Psoas muscle (tissue), 8 donors: ENCODE measurements around the gene NXPE3. TPM values are rescaled to one million over a fixed set of nuclear protein-coding genes. Genes with fewer than 3 reads are reported as not detected.

Experiments
- ATAC-seq, 4 donors: fragments of 200-7000 bp; cut with Tn5 transposase; one replicate each; pipeline ENCODE4 v1.9.1; 2020; ENCODE audit warnings: moderate library complexity in 3 of 4, mild to moderate bottlenecking in 2 of 4
- DNase-seq, 2 donors: peaks; one replicate each; pipeline ENCODE4 v3.0.0-alpha.2; 2020
- H3K27ac ChIP-seq: fragments of 200-600 bp; one replicate; pipeline ENCODE4 v1.8.0; 2022
- H3K27me3 ChIP-seq, 3 donors: fragments of 200-600 bp in 1 of 3; one replicate each; pipeline versions ENCODE4 v1.6.1 to v1.8.0; 2013 to 2022; ENCODE audit warnings: low read length in 2 of 3, mild to moderate bottlenecking in 2 of 3, moderate library complexity in 1 of 3; ENCODE audit not compliant: insufficient read depth in 3 of 3
- H3K36me3 ChIP-seq, 2 donors: fragments of 200-600 bp in 1 of 2; one replicate each; pipeline versions ENCODE4 v1.6.1 to v1.8.0; 2013 to 2022; ENCODE audit warnings: low read depth in 1 of 2, mild to moderate bottlenecking in 1 of 2, moderate library complexity in 1 of 2; ENCODE audit not compliant: insufficient read depth in 1 of 2
- H3K4me1 ChIP-seq: fragments of 200-600 bp; one replicate; pipeline ENCODE4 v1.8.0; 2022
- H3K4me3 ChIP-seq: fragments of 200-600 bp; one replicate; pipeline ENCODE4 v1.8.0; 2022; ENCODE audit warnings: mild to moderate bottlenecking
- H3K9me3 ChIP-seq: fragments of 200-600 bp; one replicate; pipeline ENCODE4 v1.8.0; 2022
- CTCF ChIP-seq: fragments of 200-600 bp; IDR thresholded peaks from one replicate; pipeline ENCODE4 v1.8.0; 2022; ENCODE audit warnings: antibody characterized with exemption
- WGBS, 3 donors: extraction: QIAGEN DNeasy Blood & Tissue Kit; methylation state at CpG; one replicate each; pipeline versions ENCODE4 v1.1.6 to v1.1.7; 2013; 5-methylcytosine and 5-hydroxymethylcytosine counted together
- intact Hi-C, 2 donors: fragments of 100-400 bp; cut with DNase I; formaldehyde crosslinking; loops; one replicate each; pipeline versions ENCODE4 v1.11.0 to v1.14.2; 2022
- polyA plus RNA-seq, 3 donors: library from polyadenylated mRNA; stranded (reverse); fragments of 200-250 nt; gene quantifications; one replicate each; pipeline ENCODE4 v1.2.3, GENCODE V29; 2013
- total RNA-seq, 4 donors: library from RNA; stranded (reverse); fragmentation: NEBNext Ultra II Directional in 2 of 4; extraction: Animal tissue kit (Norgen Biotek cat#: 25700) in 2 of 4; gene quantifications; one replicate each; pipeline versions ENCODE4 v1.2.1 to v1.2.4, GENCODE V29; 2021 to 2023
- donor health status: healthy with polysubstance abuse.
- donor health status: DM: no; HTN: no; CAD: no; lungs with moderate emphysema.
- donor health status: Bipolar disorder and iron deficiency.
- donor health status: healthy.
- donor health status: DM: yes; HTN: yes; CAD: no.
- donor health status: DM: no; HTN: no; CAD: no.
- donor health status: DM: no; HTN: no; CAD: no.
- donor health status: DM: yes; HTN: yes; CAD: no.

NXPE3 gene
- total and polyA plus RNA-seq, 7 donors: 10.8 to 67.7 (median 43.3) TPM

- no peak for ATAC-seq
- Histone ChIP-seq H3K4me1 (peaks cover 20% of the 10 kb centered on the region), H3K27me3 (no peaks in the 10 kb centered on the region)
Measured at GRCh38 chr3:101833446-101833974, 54.5 kb downstream of the NXPE3 start.

GRCh38 chr3:101835676-101836075, 56.7 kb downstream of the NXPE3 start:
- intact Hi-C loops: no loop called here

More at GRCh38 chr3:101833446-101833974, 54.5 kb downstream of the NXPE3 start:
- Histone ChIP-seq H3K36me3 (peaks cover 0 to 9% of the 10 kb centered on the region in 2 donors), H3K27ac (no peak overlapping the region), H3K9me3 (no peaks in the 10 kb centered on the region), H3K4me3 (no peak overlapping the region)
- DNase-seq: no peak
- TF ChIP-seq CTCF: no peak
- 91 to 97% (median 92%) methylated on average over 2 of the region's 2 CpGs for WGBS, 3 donors
- intact Hi-C loops: no loop called here

GRCh38 chr3:101836160-101836559, 57.1 kb downstream of the NXPE3 start:
- Histone ChIP-seq H3K4me1 (peaks cover 11% of the 10 kb centered on the region), H3K36me3 (peaks cover 0 to 9% of the 10 kb centered on the region in 2 donors), H3K9me3 (no peaks in the 10 kb centered on the region), H3K27me3 (no peaks in the 10 kb centered on the region), H3K4me3 (no peak overlapping the region), H3K27ac (no peak overlapping the region)
- 70 to 84% (median 74%) methylated on average over 6 of the region's 6 CpGs for WGBS, 3 donors
- no peak for DNase-seq
- ATAC-seq: peak in 2 of 4 donors; percentile 21 to 42
- intact Hi-C loops: no loop called here
- TF ChIP-seq CTCF: no peak

More at GRCh38 chr3:101835676-101836075, 56.7 kb downstream of the NXPE3 start:
- DNase-seq: no peak
- no peak for TF ChIP-seq CTCF
- H3K36me3 ChIP-seq: peaks cover 0 to 9% of the 10 kb centered on the region in 2 donors
- no peaks in the 10 kb centered on the region for H3K9me3 ChIP-seq
- H3K27ac ChIP-seq: no peak overlapping the region
- WGBS, 3 donors: 95 to 97% (median 97%) methylated on average over 2 of the region's 2 CpGs
- no peaks in the 10 kb centered on the region for H3K27me3 ChIP-seq
- H3K4me3 ChIP-seq: no peak overlapping the region
- H3K4me1 ChIP-seq: peaks cover 11% of the 10 kb centered on the region
- no peak for ATAC-seq

- H3K9me3 ChIP-seq: no peaks in the 10 kb centered on the region
- DNase-seq: no peak
- peaks cover 0 to 9% of the 10 kb centered on the region in 2 donors for H3K36me3 ChIP-seq
- peaks cover 11% of the 10 kb centered on the region for H3K4me1 ChIP-seq
- H3K27me3 ChIP-seq: no peaks in the 10 kb centered on the region
- no peak overlapping the region for H3K27ac ChIP-seq
- 61 to 66% (median 63%) methylated on average over 3 of the region's 3 CpGs for WGBS, 3 donors
- no peak overlapping the region for H3K4me3 ChIP-seq
- intact Hi-C loops: no loop called here
- peak in 1 of 4 donors; percentile 60 for ATAC-seq
- no peak for TF ChIP-seq CTCF
Measured at GRCh38 chr3:101836652-101837598, 57.9 kb downstream of the NXPE3 start.
